GM19240 (cell line): ENCODE measurements around the gene ZSWIM9.
"Not testable (repeated sequence)": the region's sequence is repeated elsewhere in the genome, so short reads cannot be mapped to it uniquely, and the experiment has no call there.

Source experiments
- DNase-seq: peaks from one replicate; pipeline ENCODE4 v3.0.0; 2011; ENCODE audit warnings: low spot score; ENCODE audit not compliant: insufficient read length

ZSWIM9 gene

GRCh38 chr19:48213959-48214358 is 43.5 kb downstream of the ZSWIM9 start:
- no peak for DNase-seq

GRCh38 chr19:48216933-48217332 is 46.5 kb downstream of the ZSWIM9 start:
- DNase-seq = no peak

- DNase-seq = no peak
Observed at GRCh38 chr19:48218997-48219396, 48.5 kb downstream of the ZSWIM9 start.

GRCh38 chr19:48220784-48221183 is 50.3 kb downstream of the ZSWIM9 start:
- not testable (repeated sequence) for DNase-seq

GRCh38 chr19:48221628-48222027 is 51.1 kb downstream of the ZSWIM9 start:
- DNase-seq = no peak

GRCh38 chr19:48230555-48231129 is 60.2 kb downstream of the ZSWIM9 start:
- no peak for DNase-seq

- DNase-seq = no peak
Observed at GRCh38 chr19:48237057-48237456, 66.6 kb downstream of the ZSWIM9 start.

GRCh38 chr19:48239120-48239519 is 68.6 kb downstream of the ZSWIM9 start:
- DNase-seq = no peak

- no peak for DNase-seq
Observed at GRCh38 chr19:48239582-48240141, 69.2 kb downstream of the ZSWIM9 start.

DNA sequence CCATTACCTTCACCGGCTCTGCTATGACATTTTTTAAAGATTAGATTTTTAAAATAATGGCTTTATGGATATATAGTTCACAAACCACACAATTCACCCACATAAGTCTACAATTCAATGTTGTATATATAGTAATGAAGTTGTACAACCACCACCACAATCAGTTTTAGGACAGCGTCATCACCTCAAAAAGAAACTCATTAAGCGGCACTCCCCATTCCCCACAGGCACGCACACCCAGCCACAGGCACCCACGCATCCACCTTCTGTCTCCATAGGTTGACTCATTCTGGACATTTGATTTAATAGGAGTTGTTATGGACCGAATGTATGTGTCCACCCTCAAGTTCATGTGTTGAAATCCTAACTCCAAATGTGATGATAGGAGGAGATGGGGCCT is 71.3 kb downstream of the ZSWIM9 start:
- not testable (repeated sequence) for DNase-seq

- no peak for DNase-seq
Observed at GRCh38 chr19:48244281-48244680, 73.8 kb downstream of the ZSWIM9 start.

- no peak for DNase-seq
Observed at GRCh38 chr19:48246101-48246500, 75.6 kb downstream of the ZSWIM9 start.

GRCh38 chr19:48247212-48247611 is 76.7 kb downstream of the ZSWIM9 start:
- no peak for DNase-seq
